SK-N-SH (cell line): Measurements from ENCODE around the gene C17orf50. TPM values are rescaled to one million over a fixed set of nuclear protein-coding genes. Genes with fewer than 3 reads are reported as not detected.

Source experiments
- CTCF ChIA-PET: fragments of 300-600, 350-600 bp; formaldehyde crosslinking; extraction: SDS; loops from one replicate; lab custom pipeline; 2021; lab: Yijun Ruan, JAX
- POLR2A ChIA-PET: fragments of 350-600 bp; sonication (Branson Sonifier 250); formaldehyde crosslinking; extraction: SDS; loops from one replicate; lab custom pipeline; 2020; ENCODE audit warnings: antibody characterized with exemption, inconsistent platforms; lab: Yijun Ruan, JAX
- DNase-seq: peaks from one replicate; pipeline ENCODE4 v3.0.0; 2012
- H2AFZ ChIP-seq: fragments of 200-600 bp; sonication (generic); 2 replicates; pipeline ENCODE4 v1.8.1; 2016; ENCODE audit warnings: antibody characterized with exemption, mild to moderate bottlenecking, low read depth
- H3F3A ChIP-seq: fragments of 200-600 bp; sonication (generic); replicated peaks from 2 replicates; pipeline ENCODE3; 2016; ENCODE audit warnings: antibody characterized with exemption, mild to moderate bottlenecking; ENCODE audit not compliant: insufficient read depth
- H3K27ac ChIP-seq, 2 experiments: fragments of 200-500 bp in 1 of 2; fragments of 200-600 bp in 1 of 2; sonication (Bioruptor generic) in 1 of 2; sonication (generic), shearing (Covaris generic) in 1 of 2; 2 replicates each; pipeline versions ENCODE4 v1.5.1 to v1.6.1; 2014 to 2016; ENCODE audit warnings: low read depth in 2 of 2, inconsistent platforms in 1 of 2, low read length in 1 of 2, mild to moderate bottlenecking in 1 of 2, mixed read lengths in 1 of 2
- H3K27me3 ChIP-seq: fragments of 200-600 bp; sonication (generic), shearing (Covaris generic); 2 replicates; pipeline ENCODE4 v1.6.1; 2016; ENCODE audit warnings: mixed run types; ENCODE audit not compliant: insufficient read depth
- H3K36me3 ChIP-seq, 2 experiments: fragments of 200-500 bp in 1 of 2; fragments of 200-600 bp in 1 of 2; sonication (Bioruptor generic) in 1 of 2; sonication (generic) in 1 of 2; replicated peaks in 1 of 2; 2 replicates each; pipeline versions ENCODE3 to v1.5.1; 2014 to 2016; ENCODE audit warnings: low read length in 1 of 2, mild to moderate bottlenecking in 1 of 2; ENCODE audit not compliant: insufficient read depth in 2 of 2, control insufficient read depth in 1 of 2
- H3K4me1 ChIP-seq, 2 experiments: fragments of 200-500 bp in 1 of 2; fragments of 200-600 bp in 1 of 2; sonication (Bioruptor generic) in 1 of 2; sonication (generic), shearing (Covaris generic) in 1 of 2; 2 replicates each; pipeline versions ENCODE4 v1.5.1 to v1.6.1; 2014 to 2016; ENCODE audit warnings: low read depth in 1 of 2, low read length in 1 of 2, mixed run types in 1 of 2; ENCODE audit not compliant: insufficient read depth in 2 of 2, control insufficient read depth in 1 of 2
- H3K4me2 ChIP-seq: fragments of 200-600 bp; sonication (generic), shearing (Covaris generic); 2 replicates; pipeline ENCODE4 v1.6.1; 2017; ENCODE audit warnings: mixed run types
- H3K4me3 ChIP-seq, 2 experiments: fragments of 200-500 bp in 1 of 2; fragments of 200-600 bp in 1 of 2; sonication (Bioruptor generic) in 1 of 2; sonication (generic), shearing (Covaris generic) in 1 of 2; 2 replicates each; pipeline versions ENCODE4 v1.5.1 to v1.8.1; 2014 to 2016; ENCODE audit warnings: low read depth in 2 of 2, inconsistent platforms in 1 of 2, low read length in 1 of 2, mild to moderate bottlenecking in 1 of 2, mixed read lengths in 1 of 2, moderate library complexity in 1 of 2
- H3K79me2 ChIP-seq: fragments of 200-600 bp; sonication (generic); 2 replicates; pipeline ENCODE4 v1.8.1; 2017; ENCODE audit warnings: mild to moderate bottlenecking; ENCODE audit not compliant: insufficient read depth
- H3K9ac ChIP-seq: fragments of 200-600 bp; sonication (generic); 2 replicates; pipeline ENCODE4 v1.6.1; 2017; ENCODE audit warnings: mixed run types
- H3K9me2 ChIP-seq: fragments of 200-600 bp; sonication (generic); 2 replicates; pipeline ENCODE4 v1.6.1; 2017; ENCODE audit warnings: mixed run types
- H3K9me3 ChIP-seq: fragments of 200-600 bp; sonication (generic); 2 replicates; pipeline ENCODE4 v1.6.1; 2017; ENCODE audit warnings: mixed run types, mild to moderate bottlenecking, moderate library complexity
- H4K20me1 ChIP-seq: fragments of 200-600 bp; sonication (generic); 2 replicates; pipeline ENCODE4 v1.6.1; 2017; ENCODE audit warnings: mild to moderate bottlenecking, mixed run types; ENCODE audit not compliant: insufficient read depth
- CHD2 ChIP-seq: fragments of 150-350 bp; IDR thresholded peaks from 2 replicates; pipeline ENCODE4 v1.6.1; 2018; ENCODE audit warnings: low read length; ENCODE audit not compliant: partially characterized antibody
- CTCF ChIP-seq: fragments of 200-600 bp; sonication (generic); IDR thresholded peaks from 2 replicates; pipeline ENCODE4 v1.6.1; 2017; ENCODE audit warnings: antibody characterized with exemption, mild to moderate bottlenecking, moderate library complexity
- ELF1 ChIP-seq: IDR thresholded peaks from 2 replicates; pipeline ENCODE4 v1.4.0; 2012
- EP300 ChIP-seq, 2 experiments: IDR thresholded peaks; 2 replicates each; pipeline versions ENCODE4 v1.4.0 to v1.6.1; 2012; ENCODE audit warnings: borderline replicate concordance in 1 of 2, low read depth in 1 of 2, low read length in 1 of 2
- EZH2phosphoT487 ChIP-seq: fragments of 200-600 bp; sonication (generic); IDR thresholded peaks from 2 replicates; pipeline ENCODE4 v1.6.1; 2017; ENCODE audit warnings: low read depth, mixed run types, mild to moderate bottlenecking, antibody characterized with exemption, moderate library complexity, borderline replicate concordance
- FOSL2 ChIP-seq: IDR thresholded peaks from 2 replicates; pipeline ENCODE4 v1.4.0; 2012; ENCODE audit warnings: low read depth, mild to moderate bottlenecking, moderate library complexity, borderline replicate concordance
- GATA2 ChIP-seq: sonication (generic); formaldehyde crosslinking; IDR thresholded peaks from 2 replicates; pipeline ENCODE4 v1.5.0; 2020; ENCODE audit warnings: mild to moderate bottlenecking, missing genetic modification reagents
- MEF2A ChIP-seq: IDR thresholded peaks from 2 replicates; pipeline ENCODE4 v1.4.0; 2012; ENCODE audit warnings: low read depth, borderline replicate concordance
- NRF1 ChIP-seq: IDR thresholded peaks from 2 replicates; pipeline ENCODE4 v1.6.1; 2012; ENCODE audit warnings: low read depth, mild to moderate bottlenecking, low read length
- POLR2AphosphoS5 ChIP-seq: IDR thresholded peaks from 2 replicates; pipeline ENCODE4 v1.6.1; 2012; ENCODE audit warnings: low read depth, low read length
- RAD21 ChIP-seq: IDR thresholded peaks from 2 replicates; pipeline ENCODE4 v1.6.1; 2012; ENCODE audit warnings: mild to moderate bottlenecking, low read length
- REST ChIP-seq: IDR thresholded peaks from 2 replicates; pipeline ENCODE4 v1.6.1; 2012; ENCODE audit warnings: mild to moderate bottlenecking, low read depth, low read length, moderate library complexity
- RXRA ChIP-seq: IDR thresholded peaks from 2 replicates; pipeline ENCODE4 v1.4.0; 2012; ENCODE audit warnings: low read depth, mild to moderate bottlenecking, borderline replicate concordance
- TAF1 ChIP-seq: IDR thresholded peaks from 2 replicates; pipeline ENCODE4 v1.6.1; 2012; ENCODE audit warnings: low read depth, mild to moderate bottlenecking, low read length, moderate library complexity, borderline replicate concordance
- TCF12 ChIP-seq: IDR thresholded peaks from 2 replicates; pipeline ENCODE4 v1.4.0; 2012
- TEAD4 ChIP-seq: IDR thresholded peaks from 2 replicates; pipeline ENCODE4 v1.4.0; 2012; ENCODE audit warnings: mild to moderate bottlenecking, borderline replicate concordance; ENCODE audit not compliant: insufficient read depth
- YY1 ChIP-seq: IDR thresholded peaks from 2 replicates; pipeline ENCODE4 v1.4.0; 2012; ENCODE audit warnings: low read depth, mild to moderate bottlenecking
- WGBS: methylation state at CpG from one replicate; pipeline ENCODE4 v1.1.6; 2017; ENCODE audit warnings: low lambda C conversion rate; 5-methylcytosine and 5-hydroxymethylcytosine counted together
- polyA plus RNA-seq, 3 experiments: library from polyadenylated mRNA; depleted of rRNA; stranded (reverse); fragments of >200 nt; gene quantifications; 2 replicates each; pipeline ENCODE4 v1.2.3, GENCODE V29; 2012

Gene C17orf50
- polyA plus RNA-seq, 1 of the 3 experiments (the other 2 are of a cell fraction) = 0.05 TPM

GRCh38 chr17:35736236-35736635 lies 24.5 kb upstream of the C17orf50 start:
- CTCF ChIA-PET = interaction anchor here (0.7 to 2.7 kb wide), 4 partner anchors 11 to 142 kb away, joined by 3 to 26 read pairs (median 7); no protein-coding TSS in a partner anchor
- Histone ChIP-seq H3K27me3 (no peaks in the 10 kb centered on the region), H3K36me3 (no peaks in the 10 kb centered on the region), H3K27ac (no peak overlapping the region), H3F3A (no peaks in the 10 kb centered on the region), H3K9me2 (no peaks in the 10 kb centered on the region), H3K4me2 (no peak overlapping the region), H3K4me1 (peaks cover under 1 to 8% of the 10 kb centered on the region in 2 experiments; a peak in 1 of 4 replicates), H3K79me2 (no peaks in the 10 kb centered on the region), H2AFZ (no peak overlapping the region), H3K4me3 (no peak overlapping the region), H4K20me1 (no peaks in the 10 kb centered on the region), H3K9ac (no peak overlapping the region), H3K9me3 (no peaks in the 10 kb centered on the region)
- 100% methylated on average over 2 of the region's 5 CpGs for WGBS
- POLR2A ChIA-PET = no interaction called here
- no peak for TF ChIP-seq TEAD4
- TF ChIP-seq TCF12 = no peak
- TF ChIP-seq GATA2 (CRISPR knock-in tag) = no peak
- TF ChIP-seq FOSL2 = no peak
- no peak for TF ChIP-seq YY1
- no peak for TF ChIP-seq ELF1
- TF ChIP-seq REST = no peak
- TF ChIP-seq POLR2AphosphoS5 = no peak
- TF ChIP-seq RAD21 = no peak
- no peak for TF ChIP-seq TAF1
- TF ChIP-seq NRF1 = no peak
- TF ChIP-seq CHD2 = no peak
- no peak for TF ChIP-seq CTCF
- no peak for TF ChIP-seq RXRA
- TF ChIP-seq MEF2A = no peak
- no peak for TF ChIP-seq EZH2phosphoT487
- TF ChIP-seq EP300 (IDR thresholded peaks at IDR 0.05; ENCODE audit: borderline replicate concordance in 1 of 2, low read depth in 1 of 2, low read length in 1 of 2) = no peak
- DNase-seq = no peak
